ENCODE results near the gene PGLYRP2. TPM values are rescaled to one million over a fixed set of nuclear protein-coding genes. Genes with fewer than 3 reads are reported as not detected.

Gene PGLYRP2
- total RNA-seq, result not detected in 2 replicates

DNA sequence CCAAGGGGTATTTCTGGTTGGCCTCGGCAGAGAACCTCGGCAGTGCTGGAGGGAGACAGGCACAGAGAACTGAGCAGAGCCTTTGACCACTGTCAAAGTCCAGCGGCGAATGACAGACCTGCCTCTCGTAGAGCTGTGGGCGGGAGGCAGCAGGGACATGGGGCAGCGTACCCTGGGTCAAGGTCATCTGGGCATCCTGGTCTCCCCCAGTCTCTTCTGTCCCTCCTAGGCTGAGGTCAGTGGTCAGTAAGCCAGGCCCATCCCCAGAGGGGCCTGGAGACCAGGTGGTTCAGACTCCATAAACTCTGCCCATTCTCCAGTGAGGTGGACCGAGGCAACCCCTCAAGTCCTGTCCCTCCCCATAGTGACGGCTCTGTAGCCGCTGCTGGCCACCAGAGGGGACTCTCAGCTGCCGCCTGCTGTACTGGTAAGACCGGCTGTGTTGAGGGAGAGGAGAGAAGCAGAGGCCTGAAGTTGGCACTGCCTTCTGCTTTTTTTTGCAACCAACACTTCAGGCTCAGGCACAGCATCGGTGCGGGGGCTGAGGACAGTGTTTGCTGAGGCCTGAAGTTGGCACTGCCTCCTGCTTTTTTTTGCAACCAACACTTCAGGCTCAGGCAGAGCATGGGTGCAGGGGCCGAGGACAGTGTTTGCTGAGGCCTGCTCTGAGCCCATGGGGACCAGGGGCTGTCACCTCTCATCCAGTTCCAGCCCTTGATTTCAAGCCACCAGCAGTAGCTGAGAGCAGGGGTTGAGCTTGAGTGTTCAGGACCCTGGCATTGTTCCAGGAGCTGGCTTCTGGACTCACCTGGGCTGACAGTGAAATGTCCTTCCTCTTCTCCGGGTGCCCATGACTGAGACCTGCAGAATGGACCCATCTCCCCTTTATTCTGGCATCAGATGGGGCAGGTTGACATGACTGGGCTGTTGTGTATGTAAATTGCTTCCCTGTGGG, at the start of gene PGLYRP2:
Gene PGLYRP2, minus strand, starts transcription at position 111 of the 955 bp plus-strand sequence. CDS start 130 bp downstream, outside the sequence.

DNA sequence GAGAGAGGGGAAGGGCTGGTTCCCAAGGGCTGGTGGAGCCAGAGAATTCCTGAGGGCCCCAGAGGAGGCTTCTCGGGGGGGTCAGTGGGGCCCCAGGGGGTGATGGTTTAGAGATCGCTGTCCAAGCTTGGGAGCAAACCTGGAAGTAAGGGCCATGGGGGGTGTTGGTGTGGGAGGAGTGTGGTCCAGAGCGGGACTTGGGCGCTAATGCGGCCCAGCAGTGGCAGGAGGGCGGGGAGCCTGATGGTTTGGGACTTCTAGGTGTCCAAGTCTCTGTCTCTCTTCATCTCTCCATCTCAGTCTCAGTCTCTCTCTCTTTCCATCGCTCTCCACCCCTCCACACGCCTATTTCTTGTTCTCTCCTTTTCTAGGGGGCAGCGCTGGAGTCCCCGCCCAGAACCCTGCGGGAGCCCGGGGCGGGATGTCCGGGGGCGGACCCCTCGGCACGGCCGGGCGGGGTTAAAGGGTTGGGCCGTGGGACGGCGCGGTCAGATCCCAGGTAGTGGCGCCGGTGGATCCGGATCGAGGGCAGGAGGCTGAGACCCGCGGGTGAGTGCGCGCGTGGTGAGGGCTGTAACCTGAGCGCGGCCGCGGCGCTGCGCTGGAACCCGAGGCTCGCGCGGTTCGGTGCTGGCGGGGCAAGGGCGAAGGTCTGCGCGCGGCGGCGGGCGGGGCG, 28.9 kb upstream of the PGLYRP2 start, which contains the start of gene CYP4F22:
Gene CYP4F22, plus strand, starts transcription at position 491 of the 676 bp plus-strand sequence. CDS start 16,812 bp downstream, outside the sequence.

DNA sequence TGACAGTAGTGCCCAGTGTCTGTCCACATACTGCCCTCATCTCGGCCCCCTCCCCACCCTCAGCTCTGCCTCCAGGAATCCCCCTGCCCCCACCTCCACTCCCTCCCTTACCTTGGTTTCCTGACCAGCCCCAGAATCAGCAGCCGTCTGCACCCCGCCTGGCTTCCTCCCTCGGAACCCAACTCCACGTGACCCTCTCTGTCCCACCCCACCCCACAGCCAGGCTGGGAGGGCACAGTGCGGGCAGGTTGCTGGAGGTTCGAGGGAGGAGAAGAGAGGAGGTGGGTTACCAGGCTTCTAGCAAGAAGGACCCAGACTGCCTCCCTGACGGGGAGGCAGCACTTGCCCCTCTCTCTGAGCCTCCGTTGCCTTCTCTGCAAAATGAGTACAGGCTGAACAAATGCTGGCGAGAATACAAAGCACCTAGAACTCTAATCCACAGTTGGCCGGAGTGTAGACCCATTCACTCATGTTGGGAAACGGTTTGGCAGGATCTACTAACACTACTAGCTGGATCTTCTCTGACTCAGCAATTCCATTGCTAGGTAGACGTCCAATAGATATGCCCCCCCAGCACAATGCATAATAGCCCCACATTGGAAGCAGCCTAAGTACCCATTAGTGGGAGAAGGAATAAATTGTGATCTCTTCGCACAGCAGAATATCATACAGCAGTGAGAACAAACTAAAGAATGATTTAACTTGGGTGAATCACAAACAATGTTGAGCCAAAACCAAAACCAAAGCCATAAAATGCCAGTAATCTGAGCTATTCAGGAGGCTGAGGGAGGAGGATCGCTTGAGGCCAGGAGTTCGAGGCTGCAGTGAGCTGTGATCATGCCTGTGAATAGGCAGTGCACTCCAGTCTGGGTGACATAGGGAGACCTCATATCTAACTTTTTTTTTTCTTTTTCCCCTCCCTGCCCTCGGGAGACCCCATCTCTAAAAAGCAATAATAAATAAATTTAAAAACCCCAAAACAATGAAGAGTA, 14.6 kb downstream of the PGLYRP2 start, which contains the start of gene RASAL3:
Gene RASAL3, minus strand, starts transcription at position 151 of the 992 bp plus-strand sequence. CDS start 186 bp downstream, outside the sequence.

GRCh38 chr19:15449620-15450527, 29.4 kb downstream of the PGLYRP2 start, which contains the start of gene WIZ:
Gene WIZ, minus strand, starts transcription at chr19:15449956. Its CDS starts 1,649 bp downstream, at chr19:15448307.

Other genes with a start within 250 kb of the PGLYRP2 start
- gene EPHX3, start 247.1 kb downstream of the PGLYRP2 start, total RNA-seq, result 7.6 and 9.0 TPM in 2 replicates
- gene BRD4, start 147.0 kb downstream of the PGLYRP2 start, total RNA-seq, result 13.4 and 18.3 TPM in 2 replicates
- 12.9 and 18.6 TPM in 2 replicates for gene AKAP8, start 99.7 kb downstream of the PGLYRP2 start, total RNA-seq
- gene AKAP8L, start 60.5 kb downstream of the PGLYRP2 start, total RNA-seq, result 66.4 and 69.1 TPM in 2 replicates
- gene WIZ, start 29.5 kb downstream of the PGLYRP2 start, total RNA-seq, result 16.9 and 32.4 TPM in 2 replicates
- gene RASAL3, start 15.0 kb downstream of the PGLYRP2 start, total RNA-seq, result not detected in 2 replicates
- gene CYP4F22, start 29.0 kb upstream of the PGLYRP2 start, total RNA-seq, result 0.14 TPM in 1 of 2 replicates, not detected in the other
- gene CYP4F8, start 135.7 kb upstream of the PGLYRP2 start, total RNA-seq, result not detected in 2 replicates
- gene CYP4F3, start 161.4 kb upstream of the PGLYRP2 start, total RNA-seq, result 1.9 and 2.1 TPM in 2 replicates
- 0.49 and 0.65 TPM in 2 replicates for gene CYP4F12, start 193.6 kb upstream of the PGLYRP2 start, total RNA-seq
- not detected in 2 replicates for gene OR10H2, start 248.5 kb upstream of the PGLYRP2 start, total RNA-seq

All from airway epithelial cell (primary cell).